ENCODE data around the gene ATOH8. TPM values are rescaled to one million over a fixed set of nuclear protein-coding genes. Genes with fewer than 3 reads are reported as not detected.

Gene ATOH8
- total and polyA plus RNA-seq, 10 of the 15 experiments (the other 5 are each of a cell fraction or from before 2014, with no cell fraction given) = 0.03 to 0.60 TPM; not detected in 8

DNA sequence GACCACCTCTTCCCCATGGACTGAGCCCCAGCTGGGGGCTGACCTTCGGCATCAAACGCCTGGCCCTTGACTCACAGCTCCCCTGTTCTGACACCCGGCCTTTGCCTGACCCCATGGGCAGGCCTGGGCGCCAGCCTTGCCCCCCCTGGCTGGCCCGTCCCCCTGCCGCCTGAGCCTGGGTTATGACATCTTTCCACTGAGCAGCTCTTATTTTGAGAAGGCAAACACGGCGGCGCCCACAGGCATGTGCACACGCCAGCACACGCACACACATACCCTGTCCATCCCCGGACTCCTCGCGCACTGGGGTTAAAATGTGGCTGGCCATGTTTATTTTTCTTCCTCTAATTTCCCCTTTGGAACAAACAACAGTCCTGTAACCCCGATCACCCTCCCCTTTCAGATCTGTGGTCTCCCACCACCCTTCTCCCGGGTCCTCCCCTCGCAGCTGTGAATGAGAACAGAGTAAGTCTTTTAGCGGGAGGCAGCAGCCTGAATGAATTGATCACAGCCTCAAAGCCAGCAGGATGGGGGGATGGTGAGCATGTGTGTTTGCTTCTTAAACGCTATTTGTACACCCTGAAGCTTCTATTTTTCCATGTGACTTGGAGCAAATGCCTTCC is 11.8 kb upstream of the ATOH8 start:
- FAIRE-seq = no peak
- no TSS peak for BruUV-seq (replicated peaks)
- no peak overlapping the region for H3K4me2 ChIP-seq (ENCODE audit: control insufficient read depth, insufficient read depth)

DNA sequence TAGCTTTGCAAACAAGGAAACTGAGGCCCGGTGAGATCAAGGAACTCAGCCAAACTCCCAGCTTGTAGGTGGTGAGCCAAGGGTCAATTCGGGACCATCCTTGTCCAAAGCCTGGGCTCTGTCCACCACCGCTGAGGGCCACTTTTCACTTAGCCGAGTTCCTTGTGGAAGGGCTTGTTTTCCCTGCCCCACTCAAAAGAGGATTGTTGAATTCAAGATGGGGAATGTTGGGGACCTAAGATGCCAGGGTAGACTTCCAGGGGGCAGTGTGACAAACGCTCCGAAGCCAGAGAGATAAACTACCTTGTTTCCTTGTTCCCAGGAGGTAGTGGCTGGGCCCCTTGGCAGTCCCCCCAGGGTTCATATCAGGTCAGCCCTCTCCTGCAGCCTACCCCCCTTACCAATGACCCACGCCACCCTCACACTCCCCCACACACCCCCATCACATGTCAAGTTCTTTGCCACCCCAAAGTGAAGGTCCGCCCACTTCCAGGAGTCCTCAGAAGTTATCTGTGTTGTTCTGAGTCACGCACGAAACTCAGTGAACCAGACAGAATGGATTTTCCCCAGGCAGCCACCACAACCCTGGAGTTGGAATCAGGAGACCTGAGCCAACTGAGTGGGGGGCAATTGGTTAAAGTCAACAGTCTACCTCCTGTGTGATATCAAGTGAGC is 10.3 kb upstream of the ATOH8 start:
- WGBS (ENCODE audit: insufficient coverage, insufficient replicate concordance, low lambda C conversion rate, missing lambda C conversion rate) = 44% methylated on average over 10 of the region's 10 CpGs
- FAIRE-seq (no peak), ATAC-seq (peak; percentile 28), DNase-seq (ENCODE audit: low read depth, low spot score) (no peak)
- H2AFZ ChIP-seq (ENCODE audit: control insufficient read depth, low read depth, low read length) = no peak overlapping the region
- peaks cover 0 to 19% of the 10 kb centered on the region in 2 experiments; a peak in 3 of 4 replicates for H3K27me3 ChIP-seq (replicated peaks in 1 of 2; ENCODE audit: control insufficient read depth in 2 of 2, insufficient read depth in 2 of 2, low read length in 1 of 2)
- no peaks in the 10 kb centered on the region for H4K20me1 ChIP-seq (ENCODE audit: control insufficient read depth, insufficient read depth)
- no peak overlapping the region for H3K4me2 ChIP-seq (ENCODE audit: control insufficient read depth, insufficient read depth)
- no peak overlapping the region for H3K27ac ChIP-seq (ENCODE audit: control insufficient read depth, insufficient read depth)
- H3K79me2 ChIP-seq (ENCODE audit: control insufficient read depth, insufficient read depth, low read length) = no peaks in the 10 kb centered on the region
- in situ Hi-C loops (cut with MboI) = no loop called here
- POLR2A ChIA-PET = no interaction called here
- no peak overlapping the region for H3K4me3 ChIP-seq
- SMC1A ChIA-PET (ENCODE audit: uncharacterized antibody, unreplicated experiment) = interaction anchor here (1.2 to 4.2 kb wide), 4 partner anchors 10 to 363 kb away, joined by 4 to 30 read pairs (median 5); partner anchors contain the start of genes POLR1A and PTCD3
- H3K9me3 ChIP-seq (replicated peaks; ENCODE audit: control insufficient read depth, insufficient read depth, low read length) = peaks cover 6% of the 10 kb centered on the region; the same call in 2 of the 3 replicates
- RAD21 ChIA-PET (ENCODE audit: unreplicated experiment) = interaction anchor here (0.6 to 2.3 kb wide), 5 partner anchors 10 to 339 kb away, joined by 3 to 7 read pairs (median 6); no protein-coding TSS in a partner anchor
- CTCF ChIA-PET = interaction anchor here (0.8 to 8.2 kb wide), 5 partner anchors 14 to 72 kb away, joined by 3 to 82 read pairs (median 7); no protein-coding TSS in a partner anchor
- no peak overlapping the region for H3K9ac ChIP-seq (ENCODE audit: control insufficient read depth, insufficient read depth, low read length)
- no peaks in the 10 kb centered on the region for H3K36me3 ChIP-seq (ENCODE audit: control insufficient read depth in 2 of 2, insufficient read depth in 2 of 2, low read length in 1 of 2)
- peaks cover 13% of the 10 kb centered on the region for H3K4me1 ChIP-seq (ENCODE audit: control insufficient read depth, insufficient read depth, low read length)
- intact Hi-C loops (cut with micrococcal nuclease; ENCODE audit: unreplicated experiment) = no loop called here
- BruUV-seq (replicated peaks) = no TSS peak
- TF ChIP-seq RELA (IDR thresholded peaks at IDR 0.05; ENCODE audit: borderline replicate concordance, partially characterized antibody) = no peak
- 0 out of 2 replicates have a peak, but pooled peaks have one; percentile 7 for TF ChIP-seq JUNB (IDR thresholded peaks at IDR 0.05)
- TF ChIP-seq RUNX3 (IDR thresholded peaks at IDR 0.05; ENCODE audit: low read length) = peak; percentile 35; the same call in 1 of the 2 replicates
- TF ChIP-seq BCL11A (IDR thresholded peaks at IDR 0.05; ENCODE audit: low read depth, low read length) = 0 out of 2 replicates have a peak, but pooled peaks have one; percentile 9
- TF ChIP-seq NFIC (IDR thresholded peaks at IDR 0.05; ENCODE audit: low read depth, low read length) = 0 out of 2 replicates have a peak, but pooled peaks have one; percentile 22
- no peak for TF ChIP-seq NR2C1 (IDR thresholded peaks at IDR 0.05)
- TF ChIP-seq PAX5 (IDR thresholded peaks at IDR 0.05; ENCODE audit: borderline replicate concordance, low read depth, low read length) = no peak
- peak in 1 of 2 experiments; percentile 74; a peak in 2 of 3 replicates for TF ChIP-seq EGR1 (IDR thresholded peaks at IDR 0.05; ENCODE audit: borderline replicate concordance in 1 of 2, low read depth in 2 of 2, low read length in 2 of 2)
- TF ChIP-seq SUZ12 (IDR thresholded peaks at IDR 0.05; ENCODE audit: unreplicated experiment) = no peak
- TF ChIP-seq BHLHE40 (IDR thresholded peaks at IDR 0.05; ENCODE audit: borderline replicate concordance in 1 of 2, low read depth in 2 of 2, low read length in 1 of 2) = peak in 1 of 2 experiments; percentile 28; a peak in 1 of 4 replicates
- peak; percentile 71 to 73 for TF ChIP-seq IKZF2 (IDR thresholded peaks at IDR 0.05)
- TF ChIP-seq IKZF1 (conservative IDR thresholded peaks at IDR 0.05) = peak; percentile 58; the same call in 1 of the 2 replicates
- no peak for TF ChIP-seq CHD2 (IDR thresholded peaks at IDR 0.05; ENCODE audit: borderline replicate concordance, low read depth, low read length)

More for the DNA sequence above, 11.8 kb upstream of the ATOH8 start:
- Histone ChIP-seq H3K79me2 (ENCODE audit: control insufficient read depth, insufficient read depth, low read length) (no peaks in the 10 kb centered on the region), H2AFZ (ENCODE audit: control insufficient read depth, low read depth, low read length) (no peak overlapping the region), H3K4me1 (ENCODE audit: control insufficient read depth, insufficient read depth, low read length) (peaks cover 3% of the 10 kb centered on the region; the same call in 1 of the 2 replicates), H3K9ac (ENCODE audit: control insufficient read depth, insufficient read depth, low read length) (no peak overlapping the region), H3K27me3 (replicated peaks in 1 of 2; ENCODE audit: control insufficient read depth in 2 of 2, insufficient read depth in 2 of 2, low read length in 1 of 2) (peaks cover 0 to 19% of the 10 kb centered on the region in 2 experiments; a peak in 3 of 4 replicates), H3K9me3 (replicated peaks; ENCODE audit: control insufficient read depth, insufficient read depth, low read length) (no peaks in the 10 kb centered on the region; the same call in 2 of the 3 replicates), H3K4me3 (no peak overlapping the region), H3K27ac (ENCODE audit: control insufficient read depth, insufficient read depth) (no peak overlapping the region), H3K36me3 (ENCODE audit: control insufficient read depth in 2 of 2, insufficient read depth in 2 of 2, low read length in 1 of 2) (no peaks in the 10 kb centered on the region), H4K20me1 (ENCODE audit: control insufficient read depth, insufficient read depth) (no peaks in the 10 kb centered on the region)
- ChIA-PET RAD21 (ENCODE audit: unreplicated experiment) (interaction anchor here (0.7 to 5.3 kb wide), 9 partner anchors 9 to 149 kb away, joined by 3 to 20 read pairs (median 4); no protein-coding TSS in a partner anchor), POLR2A (interaction anchor here (0.7 to 1.1 kb wide), 2 partner anchors 16 to 19 kb away, joined by 3 to 4 read pairs; no protein-coding TSS in a partner anchor), SMC1A (ENCODE audit: uncharacterized antibody, unreplicated experiment) (interaction anchor here (1.0 to 2.5 kb wide), 6 partner anchors 9 to 21 kb away, joined by 3 to 13 read pairs (median 5); no protein-coding TSS in a partner anchor), CTCF (interaction anchor here (0.6 to 6.6 kb wide), 10 partner anchors 9 to 338 kb away, joined by 3 to 56 read pairs (median 4); no protein-coding TSS in a partner anchor)
- DNase-seq (ENCODE audit: low read depth, low spot score) = no peak
- in situ Hi-C loops (cut with MboI) = no loop called here
- intact Hi-C loops (cut with micrococcal nuclease; ENCODE audit: unreplicated experiment) = no loop called here
- no peak for ATAC-seq
- 55% methylated on average over 19 of the region's 19 CpGs for WGBS (ENCODE audit: insufficient coverage, insufficient replicate concordance, low lambda C conversion rate, missing lambda C conversion rate)
- TF ChIP-seq MTA2 (IDR thresholded peaks at IDR 0.05; ENCODE audit: low read depth) (no peak), IKZF1 (conservative IDR thresholded peaks at IDR 0.05) (0 out of 2 replicates have a peak, but pooled peaks have one; percentile 5)
